ENCODE results near the gene TACR3.
"Not testable (repeated sequence)": the region's sequence is repeated elsewhere in the genome, so short reads cannot be mapped to it uniquely, and the experiment has no call there.

TACR3 gene, protein sequence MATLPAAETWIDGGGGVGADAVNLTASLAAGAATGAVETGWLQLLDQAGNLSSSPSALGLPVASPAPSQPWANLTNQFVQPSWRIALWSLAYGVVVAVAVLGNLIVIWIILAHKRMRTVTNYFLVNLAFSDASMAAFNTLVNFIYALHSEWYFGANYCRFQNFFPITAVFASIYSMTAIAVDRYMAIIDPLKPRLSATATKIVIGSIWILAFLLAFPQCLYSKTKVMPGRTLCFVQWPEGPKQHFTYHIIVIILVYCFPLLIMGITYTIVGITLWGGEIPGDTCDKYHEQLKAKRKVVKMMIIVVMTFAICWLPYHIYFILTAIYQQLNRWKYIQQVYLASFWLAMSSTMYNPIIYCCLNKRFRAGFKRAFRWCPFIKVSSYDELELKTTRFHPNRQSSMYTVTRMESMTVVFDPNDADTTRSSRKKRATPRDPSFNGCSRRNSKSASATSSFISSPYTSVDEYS

DNA sequence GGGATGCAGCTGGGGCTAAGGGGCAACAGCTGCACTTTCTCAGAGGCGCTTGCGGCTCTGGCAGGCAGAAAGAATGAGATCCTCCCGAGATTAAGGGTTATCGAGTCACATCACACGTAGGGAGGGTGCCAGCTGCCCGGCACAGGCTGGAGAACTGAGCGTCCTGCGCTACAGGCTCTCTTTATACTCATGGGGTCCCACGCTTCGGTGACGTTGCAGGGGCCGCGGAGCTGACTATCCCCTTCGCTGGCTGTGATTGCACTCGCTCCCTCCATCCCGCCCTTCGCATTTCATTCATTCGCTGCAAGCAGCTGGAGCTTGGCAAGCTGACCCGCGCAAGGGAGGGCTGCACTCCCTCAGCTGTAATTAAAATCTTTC is at the start of gene TACR3:
Gene TACR3 (minus strand): TSS at position 156 of the 378 bp plus-strand sequence. CDS start 310 bp downstream, outside the sequence.
- DNase-seq, result no peak

DNA sequence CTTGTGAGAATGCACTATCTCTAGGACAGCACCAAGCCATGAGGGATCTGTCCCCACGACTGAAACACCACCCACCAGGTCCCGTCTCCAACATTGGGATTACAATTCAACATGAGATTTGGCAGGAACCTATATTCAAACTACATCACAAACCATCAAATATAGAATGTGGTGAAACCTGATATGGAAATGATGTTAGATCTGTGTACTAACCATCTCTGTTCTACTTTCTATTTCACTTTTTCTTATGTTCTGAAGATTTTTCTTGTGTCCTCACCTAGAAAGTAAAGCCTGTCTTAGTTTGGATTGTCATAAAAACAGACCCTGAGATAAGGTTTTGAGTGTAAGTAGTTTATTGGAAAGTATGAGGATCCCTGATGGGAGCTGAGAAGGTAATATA is 37.8 kb upstream of the TACR3 start:
- DNase-seq, result no peak

DNA sequence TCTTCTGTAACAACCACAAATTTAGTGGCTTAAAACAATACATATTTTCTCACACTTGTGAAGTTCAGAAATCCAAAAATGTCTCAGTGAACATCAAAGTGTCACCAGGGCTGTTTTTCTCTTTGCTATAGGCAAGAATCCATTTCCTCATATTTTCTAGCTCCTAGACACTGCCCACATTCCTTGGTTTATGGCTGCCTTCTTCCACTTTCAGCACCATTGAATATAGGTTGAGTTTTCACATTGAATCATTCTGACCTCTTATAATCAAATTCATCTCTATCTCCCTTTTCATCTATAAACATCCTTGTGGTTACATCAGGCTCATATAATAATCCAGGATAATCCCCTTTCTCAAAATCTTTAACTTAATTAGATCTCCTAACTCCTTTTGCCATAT is 37.0 kb upstream of the TACR3 start:
- no peak for DNase-seq

DNA sequence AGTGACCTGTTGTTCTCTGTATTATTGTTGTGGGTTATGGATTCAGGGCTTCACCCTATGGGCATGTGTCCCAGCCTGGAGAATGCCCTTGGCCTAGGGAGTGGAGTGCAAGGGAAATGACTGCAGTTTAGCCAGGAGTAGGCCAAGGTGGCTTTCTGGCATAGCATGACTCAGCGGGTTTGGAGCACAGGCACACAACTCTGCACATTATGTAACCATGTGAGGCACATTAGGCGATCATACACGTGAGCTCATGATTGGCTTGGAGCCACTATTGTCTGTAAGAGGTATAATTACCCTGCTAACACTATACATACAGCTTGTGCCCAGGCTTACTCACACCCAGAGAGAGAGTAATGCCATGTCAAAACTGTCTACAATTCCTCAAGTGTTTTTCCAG is 35.1 kb upstream of the TACR3 start:
- DNase-seq, result no peak

DNA sequence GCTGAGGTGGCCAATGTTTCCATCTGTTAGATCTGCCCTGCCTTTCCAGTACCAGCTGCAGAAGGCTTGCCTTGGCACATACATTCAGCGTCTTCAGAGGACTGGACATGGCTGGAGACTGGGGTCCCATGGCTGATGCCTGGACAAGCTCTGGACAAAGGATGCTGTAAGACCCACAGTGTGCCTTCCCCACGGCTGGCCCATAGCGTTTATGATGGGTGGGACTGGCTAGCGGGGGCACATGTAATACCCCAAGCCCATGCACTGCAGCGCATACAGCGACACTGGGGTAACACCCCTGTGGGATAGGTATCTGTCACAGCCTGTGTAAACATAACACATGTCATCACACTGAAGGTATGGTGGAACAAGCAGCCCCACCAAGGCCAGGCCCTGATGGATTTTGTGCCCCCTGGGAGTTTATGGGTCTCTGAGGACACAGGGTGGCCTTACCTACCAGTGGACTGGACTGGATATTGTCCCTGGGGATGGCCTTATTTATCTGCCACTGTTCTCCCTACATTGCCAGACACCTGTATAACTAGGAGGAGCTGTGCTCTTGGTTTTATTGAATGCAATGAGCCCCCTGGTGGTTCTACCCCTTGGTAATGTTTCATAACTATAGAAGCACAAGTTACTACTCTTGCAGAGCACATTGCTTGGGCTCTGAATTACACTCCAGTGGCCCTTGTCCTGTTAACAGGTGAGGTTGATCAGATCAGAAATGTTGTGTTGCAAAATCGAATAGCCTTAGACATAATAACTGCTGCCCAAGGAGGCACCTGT is 34.3 kb upstream of the TACR3 start:
- DNase-seq, result no peak

DNA sequence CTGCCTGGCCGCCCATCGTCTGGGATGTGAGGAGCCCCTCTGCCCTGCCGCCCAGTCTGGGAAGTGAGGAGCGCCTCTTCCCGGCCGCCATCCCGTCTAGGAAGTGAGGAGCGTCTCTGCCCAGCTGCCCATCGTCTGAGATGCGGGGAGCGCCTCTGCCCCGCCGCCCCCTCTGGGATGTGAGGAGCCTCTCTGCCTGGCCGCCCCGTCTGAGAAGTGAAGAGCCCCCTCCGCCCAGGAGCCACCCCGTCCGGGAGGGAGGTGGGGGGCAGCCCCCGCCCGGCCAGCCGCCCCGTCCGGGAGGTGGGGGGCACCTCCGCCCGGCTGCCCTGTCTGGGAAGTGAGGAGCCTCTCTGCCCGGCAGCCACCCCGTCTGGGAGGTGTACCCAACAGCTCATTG is 3.4 kb upstream of the TACR3 start:
- DNase-seq, result not testable (repeated sequence)

DNA sequence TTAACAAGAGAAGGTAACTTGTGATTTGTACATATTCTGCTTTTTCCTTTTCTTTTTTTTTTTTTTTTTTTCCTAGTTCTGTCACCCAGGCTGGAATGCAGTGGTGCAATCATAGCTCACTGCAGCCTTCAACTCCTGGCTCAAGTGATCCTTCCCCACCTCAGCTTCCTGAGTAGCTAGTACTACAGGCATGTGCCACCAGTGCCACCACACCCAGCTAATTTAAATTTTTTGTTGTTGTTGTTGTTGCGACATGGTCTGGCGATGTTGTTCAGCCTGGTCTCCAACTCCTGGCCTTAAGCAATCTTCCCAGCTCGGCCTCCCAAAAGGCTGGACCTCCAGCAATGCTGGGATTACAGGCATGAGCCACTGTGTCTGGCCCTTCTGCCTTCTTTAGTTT is 1.5 kb upstream of the TACR3 start:
- no peak for DNase-seq

DNA sequence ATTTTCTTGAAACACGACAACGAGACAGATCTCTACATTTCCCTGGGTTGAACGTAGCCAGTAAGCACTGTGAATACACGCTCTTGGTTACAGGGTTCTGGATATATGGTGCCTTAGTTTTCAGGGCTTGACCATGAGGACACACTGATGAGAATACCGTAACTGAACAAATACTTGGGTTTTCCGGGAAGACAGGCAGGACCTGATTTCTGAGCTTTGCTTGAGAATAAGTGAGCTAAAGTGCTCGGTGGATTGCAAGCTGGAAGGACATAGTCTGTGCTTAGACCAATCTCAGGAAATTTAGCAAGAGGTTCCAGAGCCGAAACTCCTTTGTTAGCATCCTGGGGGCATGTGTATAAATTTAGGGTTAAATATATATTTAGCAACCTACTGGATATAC is 876 bp upstream of the TACR3 start:
- no peak for DNase-seq

DNA sequence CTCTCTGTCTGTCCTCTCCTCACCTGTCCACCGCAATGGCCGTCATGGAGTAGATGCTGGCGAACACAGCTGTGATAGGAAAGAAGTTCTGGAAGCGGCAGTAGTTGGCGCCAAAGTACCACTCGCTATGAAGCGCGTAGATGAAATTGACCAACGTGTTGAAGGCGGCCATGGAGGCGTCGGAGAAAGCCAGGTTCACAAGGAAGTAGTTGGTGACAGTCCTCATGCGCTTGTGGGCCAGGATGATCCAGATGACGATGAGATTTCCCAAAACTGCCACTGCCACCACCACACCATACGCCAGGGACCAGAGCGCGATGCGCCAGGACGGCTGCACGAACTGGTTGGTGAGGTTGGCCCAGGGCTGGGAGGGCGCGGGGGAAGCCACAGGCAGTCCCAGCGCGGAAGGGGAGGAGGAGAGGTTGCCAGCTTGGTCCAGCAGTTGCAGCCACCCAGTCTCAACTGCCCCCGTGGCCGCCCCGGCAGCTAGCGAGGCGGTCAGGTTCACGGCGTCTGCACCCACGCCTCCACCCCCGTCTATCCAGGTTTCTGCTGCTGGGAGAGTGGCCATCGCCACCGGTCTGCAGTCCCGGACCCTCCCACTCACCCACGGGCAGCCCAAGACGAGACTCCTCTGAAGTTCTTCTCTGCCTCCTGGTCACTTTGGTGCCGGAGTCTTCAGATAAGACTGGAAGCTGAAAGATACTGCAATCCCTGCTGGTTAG is 518 bp downstream of the TACR3 start:
- no peak for DNase-seq

DNA sequence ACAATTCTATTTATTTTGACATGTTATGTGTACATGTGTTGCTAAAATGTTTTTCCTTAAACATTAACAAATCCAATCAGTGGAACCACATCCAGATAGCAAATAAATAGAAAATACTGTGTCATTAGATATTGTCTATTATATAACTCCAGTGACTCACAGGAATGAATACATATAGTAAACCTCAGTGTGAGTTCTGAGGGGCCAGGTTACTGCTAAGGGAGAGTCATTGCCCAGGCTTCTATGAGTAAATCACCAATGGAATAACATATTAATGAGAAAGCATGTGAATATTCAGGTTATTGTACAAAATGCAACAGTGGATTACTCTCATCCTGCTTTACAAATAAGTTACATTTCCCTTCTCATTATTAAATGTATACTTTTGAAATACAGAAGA is 27.2 kb downstream of the TACR3 start:
- DNase-seq, result no peak

DNA sequence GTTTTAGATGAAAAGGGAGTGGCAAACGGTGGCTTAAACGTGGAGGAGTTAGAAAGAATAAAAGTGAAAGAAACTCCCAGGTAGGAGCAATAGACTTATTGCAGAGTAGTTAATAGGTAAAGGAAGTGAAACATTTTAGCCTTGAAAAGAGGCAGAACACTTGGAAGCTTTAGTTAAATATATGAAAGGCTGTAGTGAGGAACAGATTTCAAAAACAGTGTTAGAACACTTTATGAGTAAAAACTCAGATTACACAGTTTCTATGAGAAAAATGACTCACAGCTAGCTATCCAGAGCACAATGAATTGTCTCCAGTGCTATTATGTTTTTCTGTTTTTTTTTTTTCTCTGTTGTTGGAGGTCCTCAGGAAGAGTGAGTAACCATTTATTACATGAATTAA is 45.8 kb downstream of the TACR3 start:
- no peak for DNase-seq

DNA sequence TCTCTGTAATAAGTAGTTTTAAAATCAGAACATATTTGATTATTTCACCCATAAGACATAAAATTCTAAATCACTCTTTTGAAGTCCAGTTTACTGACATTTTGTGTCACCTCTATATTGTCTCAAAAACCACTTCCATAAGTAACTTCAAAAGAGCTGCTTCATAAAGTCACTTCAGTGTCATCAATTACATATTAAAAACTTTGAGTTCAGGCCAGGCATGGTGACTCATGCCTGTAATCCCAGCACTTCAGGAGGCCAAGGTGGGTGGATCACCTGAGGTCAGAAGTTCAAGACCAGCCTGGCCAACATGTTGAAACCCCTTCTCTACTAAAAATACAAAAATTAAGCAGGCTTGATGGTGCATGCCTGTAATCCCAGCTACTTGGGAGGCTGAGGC is 53.0 kb downstream of the TACR3 start:
- DNase-seq, result not testable (repeated sequence)

DNA sequence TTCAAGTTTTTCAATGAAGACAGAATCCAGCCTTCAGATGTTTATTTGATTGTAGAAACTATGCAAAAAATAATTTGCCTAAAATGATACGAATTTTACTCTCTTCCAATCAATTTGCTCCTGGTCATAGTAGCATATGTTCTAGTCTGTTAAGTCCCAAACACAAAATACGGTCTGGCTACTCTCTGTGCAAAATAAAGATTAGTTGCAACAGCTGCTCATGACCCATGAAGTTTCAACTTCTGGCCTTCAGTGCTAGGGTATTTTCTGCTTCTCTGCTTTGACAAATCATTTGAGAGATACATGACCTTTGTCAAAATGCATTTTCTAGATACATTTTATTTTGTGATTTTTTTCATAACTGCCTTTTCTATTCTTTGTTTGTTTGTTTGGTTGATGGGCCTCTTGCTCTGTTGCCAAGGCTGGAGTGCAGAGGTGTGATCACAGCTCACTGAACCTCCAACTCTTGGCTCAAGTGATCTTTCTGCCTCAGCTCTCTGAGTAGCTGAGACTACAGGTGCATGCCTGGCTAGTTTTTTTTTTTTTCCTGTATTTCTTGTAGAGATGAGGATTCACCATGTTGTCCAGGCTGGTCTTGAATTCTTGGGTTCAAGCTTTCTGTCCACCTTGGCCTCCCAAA is 55.2 kb downstream of the TACR3 start:
- no peak for DNase-seq

DNA sequence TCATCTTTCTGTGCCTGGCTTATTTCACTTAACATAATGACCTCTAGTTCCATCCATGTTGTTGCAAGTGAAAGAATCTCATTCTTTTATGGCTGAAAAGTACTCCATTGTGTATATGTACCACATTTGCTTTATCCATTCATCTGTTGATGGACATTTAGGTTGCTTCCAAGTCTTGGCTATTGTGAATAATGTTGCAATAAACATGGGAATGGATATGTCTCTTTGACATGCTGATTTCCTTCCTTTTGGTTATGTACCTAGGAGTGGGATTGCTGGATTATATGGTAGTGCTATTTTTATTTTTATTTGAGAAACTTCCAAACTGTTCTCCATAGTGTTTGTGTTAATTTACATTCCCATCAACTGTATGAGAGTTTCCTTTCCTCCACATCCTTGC is 71.2 kb downstream of the TACR3 start:
- no peak for DNase-seq

DNA sequence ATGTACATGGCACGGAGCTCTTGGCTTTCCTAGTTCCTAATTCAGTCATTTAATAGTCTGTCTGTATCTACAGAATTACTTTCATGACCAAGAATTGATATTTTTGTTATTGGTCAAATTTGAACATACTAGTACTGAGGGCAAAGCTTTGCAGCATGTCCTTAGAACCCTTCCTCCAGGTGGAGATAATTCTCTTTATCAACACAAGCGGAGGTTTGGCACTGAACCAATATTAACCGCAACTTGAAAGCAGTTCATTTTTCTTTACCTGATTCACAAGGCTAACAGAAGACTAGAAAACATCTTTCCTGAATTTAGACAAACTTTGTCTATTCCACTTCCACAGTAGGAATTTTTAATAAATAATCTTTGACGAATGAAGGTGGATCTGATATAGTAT is 73.8 kb downstream of the TACR3 start:
- no peak for DNase-seq

DNA sequence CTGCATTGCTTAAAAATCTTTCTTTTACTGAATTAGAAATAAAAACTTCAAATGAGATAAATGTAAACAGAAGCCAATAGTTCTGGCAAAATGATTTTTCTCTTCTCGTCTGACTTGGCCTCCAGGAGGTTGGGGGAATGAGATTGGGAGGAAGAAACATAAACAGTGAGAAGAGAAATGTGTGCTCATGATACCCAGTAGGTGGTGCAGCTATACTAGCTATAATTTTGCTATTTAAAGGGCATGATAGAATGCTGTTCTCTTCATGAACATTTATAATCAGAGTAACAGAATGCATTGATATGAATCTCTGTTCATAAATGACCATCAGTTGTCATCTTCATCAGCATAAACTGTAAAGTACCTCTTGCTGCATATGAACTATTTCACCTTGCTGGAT is 85.5 kb downstream of the TACR3 start:
- DNase-seq, result no peak

DNA sequence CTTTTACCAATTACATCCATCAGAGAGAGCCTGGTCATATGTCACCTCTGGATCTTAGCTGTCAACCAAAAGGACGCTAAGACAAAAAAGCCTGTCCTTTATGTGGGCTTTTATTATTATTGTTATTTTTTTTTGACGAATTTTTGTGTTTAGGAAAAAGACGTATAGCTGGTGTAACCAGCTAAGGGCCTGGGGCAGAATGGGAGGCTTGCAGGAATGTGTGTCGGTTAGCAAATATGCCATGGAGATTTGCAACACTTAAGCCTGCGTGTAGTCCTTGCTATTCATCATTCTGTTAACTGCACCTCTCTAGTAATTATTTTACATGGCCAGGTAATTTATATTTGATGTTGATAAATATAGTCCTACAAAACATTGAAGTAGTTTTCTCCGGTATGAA is 93.5 kb downstream of the TACR3 start:
- no peak for DNase-seq

DNA sequence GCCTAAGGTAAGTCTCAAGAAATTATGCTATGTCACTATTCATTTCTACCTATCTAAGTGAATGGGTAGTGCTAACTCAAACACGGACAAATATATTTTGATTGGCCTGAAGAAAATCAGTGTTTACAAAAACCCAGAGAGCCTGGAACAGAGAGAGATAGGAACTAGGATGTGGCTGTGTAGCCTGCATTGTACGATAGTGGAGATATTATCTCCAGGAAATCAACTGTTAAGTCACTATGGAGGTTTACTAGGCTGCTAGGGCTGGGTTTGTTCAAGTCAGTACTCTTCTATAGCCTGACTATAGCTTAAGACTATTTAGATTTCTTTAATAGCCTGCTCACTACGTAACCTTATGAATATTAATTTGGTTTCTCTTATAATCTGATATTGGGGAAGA is 127.9 kb downstream of the TACR3 start:
- no peak for DNase-seq

DNA sequence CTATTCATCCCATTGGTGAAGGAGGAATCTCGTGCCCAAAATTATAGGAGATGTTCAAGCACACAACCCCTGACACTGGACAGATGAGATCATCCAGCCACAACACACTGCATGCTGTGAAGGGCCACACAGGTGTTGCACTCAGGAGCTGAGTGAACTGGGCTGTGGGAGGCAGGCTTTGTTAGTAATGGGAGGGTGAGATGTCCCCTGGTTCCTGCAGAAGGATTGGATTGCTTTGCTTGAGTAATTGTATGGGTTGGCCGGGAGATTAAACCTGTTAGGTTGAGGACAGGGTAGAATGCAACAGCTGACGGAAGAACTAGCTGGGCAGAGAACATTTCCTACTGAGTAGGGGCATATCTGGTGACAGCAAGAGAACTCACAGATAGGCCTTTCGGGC is 152.2 kb downstream of the TACR3 start:
- DNase-seq, result no peak

DNA sequence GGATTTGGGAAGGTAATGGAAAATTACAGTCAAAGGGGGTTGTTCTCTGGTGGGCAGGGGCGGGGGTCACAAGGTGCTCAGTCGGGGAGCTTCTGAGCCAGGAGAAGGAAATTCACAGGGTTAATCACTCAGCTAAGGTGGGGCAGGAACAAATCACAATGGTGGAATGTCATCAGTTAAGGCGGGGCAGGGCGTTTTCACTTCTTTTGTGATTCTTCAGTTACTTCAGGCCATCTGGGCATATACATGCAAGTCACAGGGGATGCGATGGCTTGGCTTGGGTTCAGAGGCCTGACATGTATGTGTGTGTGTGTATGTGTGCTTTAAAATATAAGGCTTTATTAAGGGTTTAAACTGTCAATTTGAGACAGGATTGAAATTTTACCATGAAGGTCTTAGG is 160.6 kb downstream of the TACR3 start:
- DNase-seq, result not testable (repeated sequence)

Measured in SIG-M5 (cell line).